ENCODE results near the gene SMNDC1.

GRCh38 chr10:110244550-110244949 lies 60.2 kb downstream of the SMNDC1 start:
- TF ChIP-seq CTCF (IDR thresholded peaks at IDR 0.05) (no peak), POLR2A (IDR thresholded peaks at IDR 0.05; ENCODE audit: low read depth) (no peak)

All from esophagus muscularis mucosa (tissue), 3 donors.